Measurements from ENCODE around the gene ABCC4. TPM values are rescaled to one million over a fixed set of nuclear protein-coding genes. Genes with fewer than 3 reads are reported as not detected.

ABCC4 gene
- total and polyA plus RNA-seq, 9 of the 15 experiments (the other 6 are each of a cell fraction or from before 2014, with no cell fraction given), result 9.4 to 46.1 (median 25.4) TPM

GRCh38 chr13:95195146-95195545 lies 106.1 kb downstream of the ABCC4 start (continued):
- TF ChIP-seq MXD1 (CRISPR knock-in tag; IDR thresholded peaks at IDR 0.05; ENCODE audit: borderline replicate concordance, poor library complexity, severe bottlenecking) (no peak), ETV1 (tag; conservative IDR thresholded peaks at IDR 0.05; ENCODE audit: low read depth) (no peak)

DNA sequence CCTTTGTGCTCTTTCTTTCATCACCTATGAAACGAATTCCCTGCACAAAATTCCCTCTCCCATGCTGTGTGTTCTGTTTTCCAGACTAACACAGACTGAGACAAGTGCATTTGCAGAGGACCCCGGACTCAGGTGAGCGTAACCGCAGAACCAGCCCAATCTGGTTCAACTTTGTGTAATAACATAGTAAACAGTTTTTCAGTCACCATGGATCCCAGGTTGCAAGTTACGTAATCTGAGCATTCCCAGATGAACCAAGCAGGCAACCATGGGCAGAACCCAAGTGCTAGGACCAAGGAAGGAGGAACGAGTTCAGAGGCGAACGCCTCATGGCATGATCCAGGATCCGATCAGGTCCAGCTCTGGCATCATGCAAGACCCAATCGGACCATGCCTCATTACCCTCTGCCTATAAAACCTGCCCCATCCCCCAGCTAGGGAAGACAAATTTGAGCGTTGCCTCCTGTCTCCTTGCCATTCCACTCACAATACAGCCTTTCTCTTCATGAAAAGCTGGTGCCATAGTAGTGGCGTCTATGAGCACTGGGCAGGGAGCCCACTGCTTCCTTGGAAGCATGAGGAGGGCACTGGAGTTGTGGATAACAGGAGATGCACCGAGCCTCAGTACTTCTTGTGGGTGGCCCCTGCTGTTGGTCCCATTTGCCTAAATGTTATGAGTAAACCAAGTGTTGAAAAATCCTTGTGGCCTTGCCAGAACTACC lies 107.6 kb downstream of the ABCC4 start:
- H3K9me3 ChIP-seq (replicated peaks; ENCODE audit: control insufficient read depth, insufficient read depth, low read depth, low read length), result no peaks in the 10 kb centered on the region
- ChIA-PET POLR2A (interaction anchor here (0.6 kb wide), 1 partner anchor 9 kb away, joined by 3 read pairs; no protein-coding TSS in a partner anchor), CTCF (ENCODE audit: low intra/inter-chr PET ratio) (no interaction called here)
- H3K4me1 ChIP-seq (replicated peaks in 1 of 2; ENCODE audit: control insufficient read depth in 2 of 2, insufficient read depth in 2 of 2, low read length in 2 of 2), result 0 out of 5 replicates have a peak, but pooled peaks cover 0 to 3% of the 10 kb centered on the region in 2 experiments
- FAIRE-seq, result no peak
- H2AFZ ChIP-seq (ENCODE audit: low read depth, low read length), result no peak overlapping the region
- no peak overlapping the region for H3K27ac ChIP-seq (ENCODE audit: extremely low read depth, low read depth, low read length)
- no peak overlapping the region for H3K4me2 ChIP-seq (ENCODE audit: insufficient read depth, low read length)
- TF ChIP-seq ZNF436 (CRISPR knock-in tag; IDR thresholded peaks at IDR 0.05) (no peak), JUN (IDR thresholded peaks at IDR 0.05; ENCODE audit: borderline replicate concordance, low read depth, low read length) (no peak), JUN (CRISPR knock-in tag; IDR thresholded peaks at IDR 0.05; ENCODE audit: borderline replicate concordance) (no peak), IRF1 (CRISPR knock-in tag; IDR thresholded peaks at IDR 0.05; ENCODE audit: borderline replicate concordance) (no peak), ZNF134 (CRISPR knock-in tag; conservative IDR thresholded peaks at IDR 0.05) (no peak), ZC3H4 (CRISPR knock-in tag; IDR thresholded peaks at IDR 0.05; ENCODE audit: borderline replicate concordance) (no peak), ZNF586 (CRISPR knock-in tag; conservative IDR thresholded peaks at IDR 0.05) (no peak), STAT5B (CRISPR knock-in tag; IDR thresholded peaks at IDR 0.05) (no peak), ERF (CRISPR knock-in tag; IDR thresholded peaks at IDR 0.05) (no peak), ATF2 (CRISPR knock-in tag; IDR thresholded peaks at IDR 0.05) (no peak), POLR2H (tag; IDR thresholded peaks at IDR 0.05; ENCODE audit: low read depth) (no peak)
- TF ChIP-seq, protein P1, sequence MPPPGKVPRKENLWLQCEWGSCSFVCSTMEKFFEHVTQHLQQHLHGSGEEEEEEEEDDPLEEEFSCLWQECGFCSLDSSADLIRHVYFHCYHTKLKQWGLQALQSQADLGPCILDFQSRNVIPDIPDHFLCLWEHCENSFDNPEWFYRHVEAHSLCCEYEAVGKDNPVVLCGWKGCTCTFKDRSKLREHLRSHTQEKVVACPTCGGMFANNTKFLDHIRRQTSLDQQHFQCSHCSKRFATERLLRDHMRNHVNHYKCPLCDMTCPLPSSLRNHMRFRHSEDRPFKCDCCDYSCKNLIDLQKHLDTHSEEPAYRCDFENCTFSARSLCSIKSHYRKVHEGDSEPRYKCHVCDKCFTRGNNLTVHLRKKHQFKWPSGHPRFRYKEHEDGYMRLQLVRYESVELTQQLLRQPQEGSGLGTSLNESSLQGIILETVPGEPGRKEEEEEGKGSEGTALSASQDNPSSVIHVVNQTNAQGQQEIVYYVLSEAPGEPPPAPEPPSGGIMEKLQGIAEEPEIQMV (tag; conservative IDR thresholded peaks at IDR 0.05; ENCODE audit: low read depth), result no peak
- H4K20me1 ChIP-seq (replicated peaks; ENCODE audit: control insufficient read depth, insufficient read depth, low read length), result no peaks in the 10 kb centered on the region; the same call in 1 of the 2 replicates
- DNase-seq (ENCODE audit: extremely low read depth in 1 of 4, low spot score in 3 of 4), result no peak
- ATAC-seq, result no peak
- H3K79me2 ChIP-seq (ENCODE audit: control insufficient read depth, insufficient read depth, low read length), result no peaks in the 10 kb centered on the region; the same call in 2 of the 3 replicates
- H3K27me3 ChIP-seq (ENCODE audit: control insufficient read depth in 2 of 2, insufficient read depth in 2 of 2, low read length in 2 of 2), result no peaks in the 10 kb centered on the region
- H3K4me3 ChIP-seq, result no peak overlapping the region
- WGBS (ENCODE audit: insufficient coverage, low coverage, missing lambda C conversion rate), result 92% methylated on average over 9 of the region's 13 CpGs
- BruUV-seq (replicated peaks), result no TSS peak
- H3K9me1 ChIP-seq (ENCODE audit: control insufficient read depth, insufficient read depth, low read length), result no peaks in the 10 kb centered on the region
- H3K36me3 ChIP-seq (ENCODE audit: control insufficient read depth, insufficient read depth, low read length), result peaks cover 49% of the 10 kb centered on the region
- no peak overlapping the region for H3K9ac ChIP-seq (ENCODE audit: insufficient read depth in 1 of 2, low read depth in 2 of 2, low read length in 2 of 2)
- in situ Hi-C loops (cut with MboI) (loop anchor here (5.0 to 10.0 kb wide), 2 partner anchors 101 to 194 kb away; no protein-coding TSS in a partner anchor), intact Hi-C loops (cut with micrococcal nuclease) (loop anchor here (5.0 kb wide), 2 partner anchors 79 to 109 kb away; partner anchors contain the start of gene ABCC4)

Data from K562 (cell line).